Right lobe of liver (tissue), 4 donors: ENCODE measurements around the gene MAP1B.

ENCODE experiments used
- POLR2A ChIP-seq: fragments of 450-650 bp; IDR thresholded peaks from one replicate; pipeline ENCODE4 v1.6.1; 2017; ENCODE audit warnings: antibody characterized with exemption, mild to moderate bottlenecking
- TF ChIP-seq, protein P1 (sequence below), 4 donors: fragments of 200-600 bp in 3 of 4; fragments of 450-650 bp in 1 of 4; IDR thresholded peaks; one replicate each; pipeline versions ENCODE4 v1.5.1 to v1.8.0; 2016 to 2022; ENCODE audit warnings: antibody characterized with exemption in 4 of 4, mild to moderate bottlenecking in 2 of 4
- donor health status: DM: no; HTN: no; CAD: no.
- donor health status: DM: no; HTN: no; CAD: no.
- donor health status: DM: no; HTN: yes; CAD: no.

DNA sequence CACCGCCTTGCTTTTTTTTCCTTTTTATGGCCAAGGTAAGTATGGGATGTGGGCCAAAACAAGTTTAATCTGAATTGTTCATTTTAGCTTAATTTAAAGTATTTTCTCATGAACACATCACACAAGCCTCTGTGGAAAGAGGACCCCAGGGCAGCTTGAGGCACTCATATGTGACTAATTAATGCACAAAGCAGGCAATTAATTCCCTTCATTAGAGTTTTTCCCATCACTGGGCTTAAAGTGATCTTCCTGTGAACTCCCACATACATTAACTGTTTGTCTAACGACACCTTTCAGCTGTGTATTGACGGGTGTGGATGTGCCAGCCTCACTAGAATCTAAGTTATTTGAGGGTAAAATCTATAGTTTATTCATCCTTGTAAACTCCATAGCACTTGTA, 109.5 kb downstream of the MAP1B start:
- TF ChIP-seq, protein P1, sequence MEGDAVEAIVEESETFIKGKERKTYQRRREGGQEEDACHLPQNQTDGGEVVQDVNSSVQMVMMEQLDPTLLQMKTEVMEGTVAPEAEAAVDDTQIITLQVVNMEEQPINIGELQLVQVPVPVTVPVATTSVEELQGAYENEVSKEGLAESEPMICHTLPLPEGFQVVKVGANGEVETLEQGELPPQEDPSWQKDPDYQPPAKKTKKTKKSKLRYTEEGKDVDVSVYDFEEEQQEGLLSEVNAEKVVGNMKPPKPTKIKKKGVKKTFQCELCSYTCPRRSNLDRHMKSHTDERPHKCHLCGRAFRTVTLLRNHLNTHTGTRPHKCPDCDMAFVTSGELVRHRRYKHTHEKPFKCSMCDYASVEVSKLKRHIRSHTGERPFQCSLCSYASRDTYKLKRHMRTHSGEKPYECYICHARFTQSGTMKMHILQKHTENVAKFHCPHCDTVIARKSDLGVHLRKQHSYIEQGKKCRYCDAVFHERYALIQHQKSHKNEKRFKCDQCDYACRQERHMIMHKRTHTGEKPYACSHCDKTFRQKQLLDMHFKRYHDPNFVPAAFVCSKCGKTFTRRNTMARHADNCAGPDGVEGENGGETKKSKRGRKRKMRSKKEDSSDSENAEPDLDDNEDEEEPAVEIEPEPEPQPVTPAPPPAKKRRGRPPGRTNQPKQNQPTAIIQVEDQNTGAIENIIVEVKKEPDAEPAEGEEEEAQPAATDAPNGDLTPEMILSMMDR (IDR thresholded peaks at IDR 0.05): no peak
- TF ChIP-seq POLR2A: no peak
